Adipocyte (in vitro differentiated cells): ENCODE measurements around the gene CFAP300.

Experiments
- DNase-seq: peaks from one replicate; pipeline ENCODE4 v3.0.0-alpha.2; 2015; ENCODE audit warnings: low read depth
- H3K27me3 ChIP-seq: replicated peaks from 2 replicates; pipeline ENCODE4 v1.7.0; 2013; ENCODE audit warnings: mild to moderate bottlenecking, low read length, moderate library complexity; ENCODE audit not compliant: control insufficient read depth, insufficient read depth
- H3K36me3 ChIP-seq: 2 replicates; pipeline ENCODE4 v1.7.0; 2013; ENCODE audit warnings: low read length, mild to moderate bottlenecking, moderate library complexity; ENCODE audit not compliant: control insufficient read depth, insufficient read depth, severe bottlenecking
- H3K4me1 ChIP-seq: 2 replicates; pipeline ENCODE4 v1.7.0; 2013; ENCODE audit warnings: mild to moderate bottlenecking, low read length, moderate library complexity; ENCODE audit not compliant: control insufficient read depth, insufficient read depth
- H3K4me3 ChIP-seq: 2 replicates; pipeline ENCODE4 v1.7.0; 2013; ENCODE audit warnings: mild to moderate bottlenecking, low read length, moderate library complexity
- H3K9ac ChIP-seq: 2 replicates; pipeline ENCODE4 v1.7.0; 2013; ENCODE audit warnings: mild to moderate bottlenecking, low read length, moderate library complexity
- H3K9me3 ChIP-seq: 2 replicates; pipeline ENCODE4 v1.7.0; 2013; ENCODE audit warnings: mild to moderate bottlenecking, low read length, moderate library complexity; ENCODE audit not compliant: control insufficient read depth

Gene CFAP300

DNA sequence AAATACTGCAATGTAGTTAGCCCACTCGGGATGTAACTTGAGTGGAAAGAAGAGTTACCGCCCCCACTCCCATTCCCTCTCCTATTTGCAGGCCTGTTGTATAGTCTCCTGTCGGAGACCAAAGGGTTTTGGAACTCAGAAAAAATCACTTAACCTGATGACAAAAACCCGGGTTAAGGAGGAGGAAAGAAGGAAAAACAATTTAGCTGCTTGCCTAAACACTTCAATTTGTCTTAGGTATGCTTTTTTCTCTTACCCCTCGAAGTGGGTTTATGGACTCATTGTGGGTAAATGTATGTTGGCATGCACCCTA is 65.2 kb downstream of the CFAP300 start:
- no peaks in the 10 kb centered on the region for H3K27me3 ChIP-seq
- no peaks in the 10 kb centered on the region for H3K9me3 ChIP-seq
- DNase-seq, result peak; percentile 60
- H3K9ac ChIP-seq, result peak overlapping the region; percentile 98
- peaks cover 28% of the 10 kb centered on the region for H3K36me3 ChIP-seq
- peaks cover 48% of the 10 kb centered on the region for H3K4me1 ChIP-seq
- peak overlapping the region; percentile 96 for H3K4me3 ChIP-seq

DNA sequence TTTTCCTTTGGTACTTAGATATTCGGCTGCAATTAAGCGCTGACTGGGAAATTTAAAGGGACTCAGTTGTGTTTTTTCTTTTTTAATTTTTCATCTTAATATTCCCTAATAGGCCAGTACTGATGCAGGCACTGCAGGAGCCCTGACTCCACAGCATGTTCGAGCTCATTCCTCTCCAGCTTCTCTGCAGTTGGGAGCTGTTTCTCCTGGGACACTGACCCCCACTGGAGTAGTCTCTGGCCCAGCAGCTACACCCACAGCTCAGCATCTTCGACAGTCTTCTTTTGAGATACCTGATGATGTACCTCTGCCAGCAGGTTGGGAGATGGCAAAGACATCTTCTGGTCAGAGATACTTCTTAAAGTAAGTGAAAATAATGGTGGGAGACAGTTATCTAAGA is 66.8 kb downstream of the CFAP300 start:
- H3K36me3 ChIP-seq, result peaks cover 28% of the 10 kb centered on the region
- H3K4me3 ChIP-seq, result peak overlapping the region; percentile 96
- H3K9ac ChIP-seq, result peak overlapping the region; percentile 44
- H3K4me1 ChIP-seq, result peaks cover 59% of the 10 kb centered on the region
- DNase-seq, result peak; percentile 19
- no peaks in the 10 kb centered on the region for H3K9me3 ChIP-seq
- no peaks in the 10 kb centered on the region for H3K27me3 ChIP-seq

DNA sequence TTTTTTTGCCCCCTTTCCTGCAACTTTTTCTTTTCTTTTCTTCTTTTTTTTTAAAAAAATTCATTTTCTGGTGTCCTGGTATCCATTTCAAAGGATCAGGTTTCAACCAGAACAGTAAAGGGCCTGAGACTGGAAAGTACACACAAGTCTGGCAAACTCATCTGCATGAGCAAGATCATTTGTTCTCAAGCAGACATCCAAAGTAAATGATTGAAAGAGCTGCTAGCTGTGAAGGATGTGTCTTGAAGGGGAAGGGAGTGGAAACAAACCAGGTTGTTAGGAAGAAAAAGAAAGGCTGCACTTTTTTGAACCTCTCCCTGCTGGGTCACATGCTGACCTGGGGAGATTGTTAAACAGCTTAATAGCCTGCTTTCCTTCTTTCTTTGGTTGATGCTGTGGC is 68.3 kb downstream of the CFAP300 start:
- peaks cover 69% of the 10 kb centered on the region for H3K4me1 ChIP-seq
- H3K9me3 ChIP-seq, result no peaks in the 10 kb centered on the region
- no peaks in the 10 kb centered on the region for H3K27me3 ChIP-seq
- H3K36me3 ChIP-seq, result peaks cover 28% of the 10 kb centered on the region
- no peak overlapping the region for H3K9ac ChIP-seq
- peak overlapping the region; percentile 29 for H3K4me3 ChIP-seq
- DNase-seq, result peak; percentile 75

GRCh38 chr11:102116453-102117205 is 69.4 kb downstream of the CFAP300 start:
- H3K9ac ChIP-seq, result no peak overlapping the region
- H3K9me3 ChIP-seq, result no peaks in the 10 kb centered on the region
- H3K27me3 ChIP-seq, result no peaks in the 10 kb centered on the region
- H3K36me3 ChIP-seq, result peaks cover 28% of the 10 kb centered on the region
- peak; percentile 52 for DNase-seq
- H3K4me3 ChIP-seq, result peak overlapping the region; percentile 37
- H3K4me1 ChIP-seq, result peaks cover 80% of the 10 kb centered on the region

- peak; percentile 42 for DNase-seq
- peak overlapping the region; percentile 37 for H3K4me3 ChIP-seq
- H3K4me1 ChIP-seq, result peaks cover 83% of the 10 kb centered on the region
These were observed 70.4 kb downstream of the CFAP300 start for GRCh38 chr11:102117472-102118113.

GRCh38 chr11:102118937-102119336 is 71.7 kb downstream of the CFAP300 start:
- H3K27me3 ChIP-seq, result no peaks in the 10 kb centered on the region
- H3K9me3 ChIP-seq, result no peaks in the 10 kb centered on the region
- H3K4me1 ChIP-seq, result peaks cover 76% of the 10 kb centered on the region
- no peak overlapping the region for H3K9ac ChIP-seq
- peaks cover 28% of the 10 kb centered on the region for H3K36me3 ChIP-seq
- no peak overlapping the region for H3K4me3 ChIP-seq
- no peak for DNase-seq

More at GRCh38 chr11:102117472-102118113, 70.4 kb downstream of the CFAP300 start:
- Histone ChIP-seq H3K27me3 (no peaks in the 10 kb centered on the region), H3K9ac (no peak overlapping the region), H3K36me3 (peaks cover 28% of the 10 kb centered on the region), H3K9me3 (no peaks in the 10 kb centered on the region)

DNA sequence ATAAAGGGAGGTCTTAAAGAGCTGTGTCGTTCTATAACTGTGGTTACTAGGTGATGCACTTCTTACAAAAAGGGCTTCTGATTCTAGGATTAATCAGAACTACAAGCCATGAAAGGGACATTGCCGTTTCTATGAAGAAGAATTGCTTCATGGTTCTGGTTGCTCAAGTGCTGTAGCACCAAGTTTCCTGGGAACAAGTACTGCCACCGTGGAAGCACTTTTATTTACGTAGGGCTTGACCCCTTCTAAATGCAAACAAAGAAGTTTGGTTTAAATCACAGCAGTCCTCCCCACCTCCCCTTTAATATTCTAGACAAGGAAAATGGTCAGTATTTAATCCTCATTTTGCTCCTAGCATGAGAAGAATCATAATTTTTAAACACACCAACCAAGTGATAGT is 72.8 kb downstream of the CFAP300 start:
- peak overlapping the region; percentile 4 for H3K9ac ChIP-seq
- H3K27me3 ChIP-seq, result no peaks in the 10 kb centered on the region
- H3K4me1 ChIP-seq, result peaks cover 66% of the 10 kb centered on the region
- peak overlapping the region; percentile 33 for H3K4me3 ChIP-seq
- no peaks in the 10 kb centered on the region for H3K9me3 ChIP-seq
- H3K36me3 ChIP-seq, result peaks cover 29% of the 10 kb centered on the region
- DNase-seq, result peak; percentile 65

DNA sequence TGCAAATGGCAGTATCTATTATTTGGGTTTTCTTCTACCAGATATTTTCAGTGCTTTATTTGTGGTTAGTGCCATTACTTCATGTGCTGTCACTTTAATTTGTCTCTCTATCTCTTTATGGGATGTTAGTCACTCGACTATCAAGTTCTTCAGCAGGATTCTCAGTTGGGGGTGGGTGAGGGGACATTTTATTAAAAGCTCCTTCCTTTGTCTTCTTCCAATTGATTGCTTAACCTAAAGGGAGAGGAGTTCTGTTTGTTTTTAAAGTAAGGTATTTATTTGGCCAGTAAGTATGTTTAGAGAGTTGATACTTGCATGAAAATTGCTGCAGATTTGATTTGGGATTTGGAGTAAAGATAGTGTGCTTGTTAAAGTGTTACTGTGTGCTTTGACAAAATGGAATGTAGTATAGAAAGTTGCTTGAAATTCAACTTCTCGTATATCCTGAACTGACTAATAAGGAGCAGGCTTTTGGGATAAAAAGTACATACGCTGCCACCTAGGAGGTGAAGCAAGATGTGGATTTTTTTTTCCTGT is 73.3 kb downstream of the CFAP300 start:
- Histone ChIP-seq H3K4me1 (peaks cover 61% of the 10 kb centered on the region), H3K4me3 (peak overlapping the region; percentile 33), H3K27me3 (no peaks in the 10 kb centered on the region), H3K9ac (no peak overlapping the region), H3K36me3 (peaks cover 26% of the 10 kb centered on the region), H3K9me3 (no peaks in the 10 kb centered on the region)
- DNase-seq, result peak; percentile 51

DNA sequence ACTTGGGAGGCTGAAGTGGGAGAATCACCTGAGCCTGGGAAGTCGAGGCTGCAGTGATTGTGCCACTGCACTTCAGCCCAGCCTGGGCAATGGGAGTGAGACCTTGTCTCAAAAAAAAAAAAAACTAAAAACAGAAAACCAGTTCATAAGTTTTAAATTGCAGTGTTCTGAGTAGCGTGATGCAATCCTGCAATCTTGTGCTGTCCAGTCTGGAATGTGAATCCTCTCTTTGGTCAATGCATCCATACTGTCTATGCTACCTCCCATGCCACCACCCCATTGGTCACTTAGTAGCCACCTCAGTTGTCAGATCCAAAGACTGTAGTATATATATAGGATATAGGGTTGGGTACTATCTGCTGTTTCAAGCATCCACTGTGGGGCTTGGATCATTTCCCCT is 74.1 kb downstream of the CFAP300 start:
- Histone ChIP-seq H3K36me3 (peaks cover 26% of the 10 kb centered on the region), H3K4me1 (peaks cover 56% of the 10 kb centered on the region), H3K9ac (no peak overlapping the region), H3K9me3 (no peaks in the 10 kb centered on the region), H3K4me3 (no peak overlapping the region), H3K27me3 (no peaks in the 10 kb centered on the region)
- peak; percentile 60 for DNase-seq
